K562 (cell line): Measurements from ENCODE around the gene EDEM1. TPM values are rescaled to one million over a fixed set of nuclear protein-coding genes. Genes with fewer than 3 reads are reported as not detected.
A peak's percentile ranks its signal among the peaks of the same experiment; 100 is the strongest.

Experiments
- BRCA1 ChIP-seq, 2 experiments: fragments of 450-650 bp in 1 of 2; sonication (generic) in 1 of 2; formaldehyde crosslinking in 1 of 2; IDR thresholded peaks; 2 replicates each; pipeline versions ENCODE4 v1.5.0 to v1.6.1; 2017 to 2020; ENCODE audit warnings: mild to moderate bottlenecking in 1 of 2, missing genetic modification reagents in 1 of 2
- GMEB1 ChIP-seq: fragments of 250-450 bp; sonication (Bioruptor Pico); IDR thresholded peaks from 2 replicates; pipeline ENCODE4 v1.4.0; 2020; ENCODE audit warnings: mild to moderate bottlenecking
- MLX ChIP-seq, 2 experiments: fragments of 450-650 bp in 1 of 2; sonication (generic) in 1 of 2; formaldehyde crosslinking; conservative IDR thresholded peaks; 2 replicates each; pipeline versions ENCODE4 v1.4.0 to v1.8.1; 2020 to 2022; ENCODE audit warnings: mild to moderate bottlenecking in 1 of 2, missing genetic modification reagents in 1 of 2
- NCOA1 ChIP-seq: fragments of 450-650 bp; IDR thresholded peaks from 2 replicates; pipeline ENCODE4 v1.6.1; 2016; ENCODE audit warnings: low read depth
- NFYB ChIP-seq: IDR thresholded peaks from 2 replicates; pipeline ENCODE4 v1.6.1; 2011; ENCODE audit warnings: mild to moderate bottlenecking, moderate library complexity; ENCODE audit not compliant: insufficient read length; ENCODE audit errors: extremely low read depth
- PML ChIP-seq: IDR thresholded peaks from 2 replicates; pipeline ENCODE4 v1.6.1; 2012; ENCODE audit warnings: low read length, inconsistent platforms
- PRDM10 ChIP-seq: fragments of 450-650 bp; IDR thresholded peaks from 2 replicates; pipeline ENCODE4 v1.6.1; 2018; ENCODE audit not compliant: partially characterized antibody
- PTTG1 ChIP-seq: fragments of 450-650 bp; IDR thresholded peaks from 2 replicates; pipeline ENCODE4 v1.6.1; 2016; ENCODE audit warnings: low read depth, mild to moderate bottlenecking, missing genetic modification characterization, missing compliant biosample characterization
- SUPT5H ChIP-seq: fragments of 450-650 bp; IDR thresholded peaks from 2 replicates; pipeline ENCODE4 v1.6.1; 2016
- TSC22D4 ChIP-seq: fragments of 450-650 bp; IDR thresholded peaks from 2 replicates; pipeline ENCODE4 v1.6.1; 2016; ENCODE audit warnings: missing genetic modification characterization, missing biosample characterization, control low read depth
- XRCC5 ChIP-seq: fragments of 200-400 bp; formaldehyde crosslinking; IDR thresholded peaks from 2 replicates; pipeline ENCODE4 v1.6.1; 2017; ENCODE audit warnings: low read depth, mild to moderate bottlenecking, low read length
- ZBTB1 ChIP-seq: sonication (generic); formaldehyde crosslinking; IDR thresholded peaks from 2 replicates; pipeline ENCODE4 v1.8.1; 2023; ENCODE audit warnings: missing genetic modification reagents, low read depth, mild to moderate bottlenecking, borderline replicate concordance
- ZEB2 ChIP-seq: fragments of 450-650 bp; IDR thresholded peaks from 2 replicates; pipeline ENCODE4 v1.6.1; 2016
- ZNF217 ChIP-seq: sonication (generic); formaldehyde crosslinking; IDR thresholded peaks from 2 replicates; pipeline ENCODE4 v1.8.0; 2022; ENCODE audit warnings: mild to moderate bottlenecking, missing genetic modification reagents
- ZNF589 ChIP-seq: fragments of 200-800 bp; sonication (Bioruptor generic); IDR thresholded peaks from 2 replicates; pipeline ENCODE4 v1.6.1; 2016; ENCODE audit warnings: low read depth, missing genetic modification characterization, missing compliant biosample characterization
- ZNF764 ChIP-seq: fragments of 250-450 bp; sonication (Bioruptor Pico); IDR thresholded peaks from 2 replicates; pipeline ENCODE4 v1.4.0; 2020; ENCODE audit warnings: low read depth, mild to moderate bottlenecking, moderate library complexity
- polyA plus RNA-seq, 8 experiments: library from polyadenylated mRNA; depleted of rRNA in 4 of 8; stranded (reverse) in 5 of 8; unstranded in 3 of 8; fragments of >200 nt; fragmentation: Nextera tagmentation in 2 of 8; fragmentation: Illumina TruSeq in 1 of 8; extraction: Ambion mirVana in 2 of 8; extraction: Trizol in 1 of 8; gene quantifications; 2 replicates each; pipeline versions ENCODE4 v1.2.1 to v1.2.3, GENCODE V29; 2011 to 2014; ENCODE audit warnings: inconsistent platforms in 1 of 8, missing spikeins in 1 of 8
- total RNA-seq, 7 experiments: library from RNA; depleted of rRNA in 6 of 7; stranded (reverse); fragments of >200 nt in 6 of 7; fragmentation: Illumina TruSeq in 2 of 7; extraction: Trizol in 2 of 7; gene quantifications; 2 replicates each; pipeline versions ENCODE4 v1.2.1 to v1.2.3, GENCODE V29; 2011 to 2021; ENCODE audit warnings: low replicate concordance in 1 of 7
- TF ChIP-seq, protein P1 (sequence below): sonication (generic); formaldehyde crosslinking; IDR thresholded peaks from 2 replicates; pipeline ENCODE4 v1.8.1; 2023; ENCODE audit warnings: mild to moderate bottlenecking, missing genetic modification reagents
- TF ChIP-seq, protein P2 (sequence below), 3 experiments: fragments of 200-800 bp in 1 of 3; sonication (Bioruptor generic) in 1 of 3; sonication (generic) in 1 of 3; formaldehyde crosslinking in 1 of 3; IDR thresholded peaks; 2 replicates each; pipeline versions ENCODE4 v1.6.1 to v1.8.0; 2016 to 2022; ENCODE audit warnings: mild to moderate bottlenecking in 2 of 3, missing compliant biosample characterization in 2 of 3, missing genetic modification characterization in 2 of 3, missing genetic modification reagents in 1 of 3

Gene EDEM1
- total and polyA plus RNA-seq, 9 of the 15 experiments (the other 6 are each of a cell fraction or from before 2014, with no cell fraction given) = 6.2 to 36.7 (median 14.3) TPM

DNA sequence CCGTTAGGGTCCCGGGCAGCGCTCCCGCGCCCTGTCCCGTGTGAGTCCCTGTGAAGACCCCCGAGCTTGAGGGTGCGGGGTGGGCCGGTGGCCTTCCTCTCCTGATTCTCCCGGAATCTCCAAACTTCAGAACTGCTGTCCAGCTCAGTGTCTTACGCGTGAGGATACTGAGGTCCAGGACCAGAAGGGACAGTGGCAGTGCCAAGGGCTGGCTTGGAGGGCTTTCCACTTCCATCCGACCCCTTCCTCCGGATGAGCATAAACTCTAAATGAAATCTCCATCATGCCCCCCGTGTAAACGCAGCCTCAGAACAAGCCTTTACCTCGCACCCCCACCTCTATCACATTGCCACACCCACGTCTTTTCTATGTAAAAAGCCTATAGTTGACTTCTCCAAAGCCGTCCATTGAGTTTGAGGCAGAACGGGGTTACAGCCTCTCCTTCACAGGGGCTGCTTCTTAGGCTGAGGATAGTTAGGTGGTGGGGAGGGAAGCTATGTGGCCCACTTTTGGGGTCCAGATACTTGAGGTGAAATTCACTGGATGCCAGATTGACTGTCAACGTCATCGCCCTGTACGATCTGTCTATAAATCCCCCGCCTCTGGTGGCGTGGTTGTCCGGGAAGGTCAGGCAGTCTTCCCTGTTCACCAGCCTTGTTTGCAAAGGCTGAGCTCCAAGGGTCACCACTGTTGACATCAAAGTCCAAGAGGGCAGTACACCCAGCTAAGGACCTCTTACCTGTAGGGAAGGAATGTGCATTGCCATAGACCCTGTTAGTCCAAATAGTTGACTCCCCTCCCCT, 1.1 kb downstream of the EDEM1 start (continued):
- TF ChIP-seq GMEB1 = no peak
- TF ChIP-seq SUPT5H = no peak
- TF ChIP-seq MLX (CRISPR knock-in tag; conservative IDR thresholded peaks at IDR 0.05) = no peak
- TF ChIP-seq NCOA1 = peak; percentile 61
- TF ChIP-seq, protein P1, sequence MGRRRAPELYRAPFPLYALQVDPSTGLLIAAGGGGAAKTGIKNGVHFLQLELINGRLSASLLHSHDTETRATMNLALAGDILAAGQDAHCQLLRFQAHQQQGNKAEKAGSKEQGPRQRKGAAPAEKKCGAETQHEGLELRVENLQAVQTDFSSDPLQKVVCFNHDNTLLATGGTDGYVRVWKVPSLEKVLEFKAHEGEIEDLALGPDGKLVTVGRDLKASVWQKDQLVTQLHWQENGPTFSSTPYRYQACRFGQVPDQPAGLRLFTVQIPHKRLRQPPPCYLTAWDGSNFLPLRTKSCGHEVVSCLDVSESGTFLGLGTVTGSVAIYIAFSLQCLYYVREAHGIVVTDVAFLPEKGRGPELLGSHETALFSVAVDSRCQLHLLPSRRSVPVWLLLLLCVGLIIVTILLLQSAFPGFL (CRISPR knock-in tag) = no peak
- peak; percentile 33; the same call in 1 of the 2 replicates for TF ChIP-seq PML
- no peak for TF ChIP-seq ZBTB1 (CRISPR knock-in tag)
- no peak for TF ChIP-seq BRCA1 (IDR thresholded peaks at IDR 0.05)
- no peak for TF ChIP-seq BRCA1 (CRISPR knock-in tag; IDR thresholded peaks at IDR 0.05)
- 0 out of 2 replicates have a peak, but pooled peaks have one; percentile 5 for TF ChIP-seq XRCC5
- no peak for TF ChIP-seq ZNF217 (CRISPR knock-in tag)
- 0 out of 2 replicates have a peak, but pooled peaks have one; percentile 61 for TF ChIP-seq ZNF589 (CRISPR knock-in tag)
- no peak for TF ChIP-seq ZNF764 (CRISPR knock-in tag)
- no peak for TF ChIP-seq NFYB
- TF ChIP-seq TSC22D4 = no peak
- TF ChIP-seq ZEB2 = no peak
- TF ChIP-seq, protein P2, sequence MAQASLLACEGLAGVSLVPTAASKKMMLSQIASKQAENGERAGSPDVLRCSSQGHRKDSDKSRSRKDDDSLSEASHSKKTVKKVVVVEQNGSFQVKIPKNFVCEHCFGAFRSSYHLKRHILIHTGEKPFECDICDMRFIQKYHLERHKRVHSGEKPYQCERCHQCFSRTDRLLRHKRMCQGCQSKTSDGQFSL (CRISPR knock-in tag; IDR thresholded peaks at IDR 0.05) = no peak; the same call in 1 of the 2 replicates
- TF ChIP-seq, protein P2 (tag; IDR thresholded peaks at IDR 0.05) = peak in 1 of 2 experiments; percentile 72; a peak in 1 of 4 replicates
- TF ChIP-seq PRDM10 = peak; percentile 38
- TF ChIP-seq PTTG1 (tag) = no peak
